H7 (cell line): ENCODE measurements around the gene CFAP74. TPM values are rescaled to one million over a fixed set of nuclear protein-coding genes. Genes with fewer than 3 reads are reported as not detected.

Experiments used
- DNase-seq: peaks from one replicate; pipeline ENCODE4 v3.0.0; 2012
- H3K27me3 ChIP-seq: 2 replicates; pipeline ENCODE4 v1.6.0; 2011; ENCODE audit warnings: mild to moderate bottlenecking, low read length; ENCODE audit not compliant: control insufficient read depth, insufficient read depth
- H3K36me3 ChIP-seq: replicated peaks from 2 replicates; pipeline ENCODE4 v1.5.1; 2011; ENCODE audit warnings: low read length; ENCODE audit not compliant: control insufficient read depth, insufficient read depth
- H3K4me3 ChIP-seq: 2 replicates; pipeline ENCODE4 v1.5.1; 2011; ENCODE audit warnings: low read depth, mild to moderate bottlenecking, control low read depth, low read length, moderate library complexity; ENCODE audit not compliant: insufficient read depth
- total RNA-seq: library from RNA; depleted of rRNA; stranded (reverse); fragments of >200 nt; shearing (Covaris generic); gene quantifications from 2 replicates; pipeline ENCODE4 v1.2.3, GENCODE V29; 2014

CFAP74 gene
- total RNA-seq, 1 experiment from 2014 or later, result not detected

- Histone ChIP-seq H3K27me3 (no peaks in the 10 kb centered on the region), H3K4me3 (no peak overlapping the region), H3K36me3 (no peaks in the 10 kb centered on the region)
- peak; percentile 84 for DNase-seq
Measured at GRCh38 chr1:2031546-2032540, 28.3 kb upstream of the CFAP74 start.

GRCh38 chr1:2030076-2030871, 26.7 kb upstream of the CFAP74 start:
- Histone ChIP-seq H3K4me3 (no peak overlapping the region), H3K27me3 (no peaks in the 10 kb centered on the region), H3K36me3 (no peaks in the 10 kb centered on the region)
- DNase-seq, result no peak

- H3K36me3 ChIP-seq, result no peaks in the 10 kb centered on the region
- no peaks in the 10 kb centered on the region for H3K27me3 ChIP-seq
- DNase-seq, result no peak
- no peak overlapping the region for H3K4me3 ChIP-seq
Measured at GRCh38 chr1:2029561-2029960, 26.0 kb upstream of the CFAP74 start.

- no peaks in the 10 kb centered on the region for H3K27me3 ChIP-seq
Measured at GRCh38 chr1:2028870-2029560, 25.4 kb upstream of the CFAP74 start.

GRCh38 chr1:2027961-2028583, 24.5 kb upstream of the CFAP74 start:
- Histone ChIP-seq H3K4me3 (no peak overlapping the region), H3K36me3 (no peaks in the 10 kb centered on the region), H3K27me3 (no peaks in the 10 kb centered on the region)
- no peak for DNase-seq

More at GRCh38 chr1:2028870-2029560, 25.4 kb upstream of the CFAP74 start:
- no peak for DNase-seq
- Histone ChIP-seq H3K4me3 (no peak overlapping the region), H3K36me3 (no peaks in the 10 kb centered on the region)

GRCh38 chr1:2025491-2025981, 21.9 kb upstream of the CFAP74 start:
- no peak for DNase-seq
- peaks cover 6% of the 10 kb centered on the region; the same call in 1 of the 2 replicates for H3K27me3 ChIP-seq
- no peak overlapping the region for H3K4me3 ChIP-seq
- no peaks in the 10 kb centered on the region for H3K36me3 ChIP-seq

GRCh38 chr1:2024887-2025286, 21.3 kb upstream of the CFAP74 start:
- Histone ChIP-seq H3K4me3 (no peak overlapping the region), H3K36me3 (no peaks in the 10 kb centered on the region), H3K27me3 (peaks cover 12% of the 10 kb centered on the region)
- no peak for DNase-seq

- Histone ChIP-seq H3K36me3 (no peaks in the 10 kb centered on the region), H3K4me3 (no peak overlapping the region), H3K27me3 (peaks cover 16% of the 10 kb centered on the region)
- DNase-seq, result no peak
Measured at GRCh38 chr1:2024451-2024850, 20.9 kb upstream of the CFAP74 start.

- Histone ChIP-seq H3K36me3 (no peaks in the 10 kb centered on the region), H3K4me3 (no peak overlapping the region), H3K27me3 (peaks cover 20% of the 10 kb centered on the region)
- DNase-seq, result peak; percentile 67
Measured at GRCh38 chr1:2023187-2023586, 19.6 kb upstream of the CFAP74 start.

GRCh38 chr1:2022063-2022770, 18.6 kb upstream of the CFAP74 start:
- Histone ChIP-seq H3K27me3 (peaks cover 20% of the 10 kb centered on the region), H3K4me3 (no peak overlapping the region), H3K36me3 (no peaks in the 10 kb centered on the region)
- peak; percentile 66 for DNase-seq

GRCh38 chr1:2021550-2021949, 18.0 kb upstream of the CFAP74 start:
- DNase-seq, result peak; percentile 69

GRCh38 chr1:2020310-2020655, 16.7 kb upstream of the CFAP74 start:
- peak; percentile 68 for DNase-seq
- H3K36me3 ChIP-seq, result no peaks in the 10 kb centered on the region
- peaks cover 22% of the 10 kb centered on the region for H3K27me3 ChIP-seq
- H3K4me3 ChIP-seq, result no peak overlapping the region

More at GRCh38 chr1:2021550-2021949, 18.0 kb upstream of the CFAP74 start:
- Histone ChIP-seq H3K27me3 (peaks cover 20% of the 10 kb centered on the region), H3K4me3 (no peak overlapping the region), H3K36me3 (no peaks in the 10 kb centered on the region)

GRCh38 chr1:2019571-2020309, 16.2 kb upstream of the CFAP74 start:
- H3K4me3 ChIP-seq, result peak overlapping the region; percentile 41
- peaks cover 22% of the 10 kb centered on the region for H3K27me3 ChIP-seq
- DNase-seq, result peak; percentile 95
- H3K36me3 ChIP-seq, result no peaks in the 10 kb centered on the region
